ENCODE results near the gene C10orf90.

- no peak for TF ChIP-seq CTCF (IDR thresholded peaks at IDR 0.05)
- TF ChIP-seq POLR2A (IDR thresholded peaks at IDR 0.05) = no peak
Measured at GRCh38 chr10:126689461-126689994, 19.0 kb upstream of the C10orf90 start.

Measured in Peyer's patch (tissue), 4 donors.